NOMO-1 (cell line): ENCODE measurements around the gene MMP15.
"Not testable (repeated sequence)": the region's sequence is repeated elsewhere in the genome, so short reads cannot be mapped to it uniquely, and the experiment has no call there.

ENCODE experiments used
- DNase-seq, 2 experiments: peaks; one replicate each; lab custom pipeline; 2025; ENCODE audit not compliant: unreplicated experiment in 2 of 2; lab: John Stamatoyannopoulos, UW

MMP15 gene

GRCh38 chr16:58047557-58048348, 22.2 kb downstream of the MMP15 start:
- no peak for DNase-seq

DNA sequence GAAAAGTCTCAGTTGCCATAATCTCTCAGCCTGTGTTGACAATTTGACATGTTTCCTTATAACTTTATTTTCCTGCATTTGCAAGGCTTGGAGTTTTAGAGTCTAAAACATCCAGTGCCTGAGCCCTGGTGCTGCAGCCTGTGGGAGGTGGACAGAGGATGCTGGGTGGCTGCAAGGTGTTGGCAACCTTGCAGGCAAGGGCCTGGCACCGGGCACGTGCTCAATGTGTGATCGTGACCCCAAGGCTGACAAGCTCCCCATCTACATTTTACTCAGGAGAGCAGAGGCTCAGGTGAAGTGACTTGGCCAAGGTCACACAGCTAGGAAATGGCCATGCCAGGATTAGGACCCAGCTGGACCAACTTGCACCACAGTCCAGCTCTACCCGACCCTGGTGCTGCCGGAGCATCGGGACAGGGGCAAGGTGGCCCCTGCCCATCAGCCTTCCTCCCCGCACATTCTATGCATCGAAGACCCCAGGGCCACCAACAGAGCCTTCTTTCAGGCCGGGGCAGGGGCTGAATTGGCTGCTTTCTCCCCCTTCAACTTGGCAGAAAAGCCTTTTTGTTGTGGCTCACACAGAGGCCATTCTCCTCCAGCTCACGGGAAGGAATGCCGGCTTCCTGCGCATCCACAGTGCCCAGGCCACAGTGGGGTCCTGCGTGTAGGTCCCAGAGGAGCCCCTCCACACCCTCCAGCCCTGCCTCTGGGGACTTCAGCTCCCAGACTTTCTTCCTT, 23.1 kb downstream of the MMP15 start:
- DNase-seq: no peak

DNA sequence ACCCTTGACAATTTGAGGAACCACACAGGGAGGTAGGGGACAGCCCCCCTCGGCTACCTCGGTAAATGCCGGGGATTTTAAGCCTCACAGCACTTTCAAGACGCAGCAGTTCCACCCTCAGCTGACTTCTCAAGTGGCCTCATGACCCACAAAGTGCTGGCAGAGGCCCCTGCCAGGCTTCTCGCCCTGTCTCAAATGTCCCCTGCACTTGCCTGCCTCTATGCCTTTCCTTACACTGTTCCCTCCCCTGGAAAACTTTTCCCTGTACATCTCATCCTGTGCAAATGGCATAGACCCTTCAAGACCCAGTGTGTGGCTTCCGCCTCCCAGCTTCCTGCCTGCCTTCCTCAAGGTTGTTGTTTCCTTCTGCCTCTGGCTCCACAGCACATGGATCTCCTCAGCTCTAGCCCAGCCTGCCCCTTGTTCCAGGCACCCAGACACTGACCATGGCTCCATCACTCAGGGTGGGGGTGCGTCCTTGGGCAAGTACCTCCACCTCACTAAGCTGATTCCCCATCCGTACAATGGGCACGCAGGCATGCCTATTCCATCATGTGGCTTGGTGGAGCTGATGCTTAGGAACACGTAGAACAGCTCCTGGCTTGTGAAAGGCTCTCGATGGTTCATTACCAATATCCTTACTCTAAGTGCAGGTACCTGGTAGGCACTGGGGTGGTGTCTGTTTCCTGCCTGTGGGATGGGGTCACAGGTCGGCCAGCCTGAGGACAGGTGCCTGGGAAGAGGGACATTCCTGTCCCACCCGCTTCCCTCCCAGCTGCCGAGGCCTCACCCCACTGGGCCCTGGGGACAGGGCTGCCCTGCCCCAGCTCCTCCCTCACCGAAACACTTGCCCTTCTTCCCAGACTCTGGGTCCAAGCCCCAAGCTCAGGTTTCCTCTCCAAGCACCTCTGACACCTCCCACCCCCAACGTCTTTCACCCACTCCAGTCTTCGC, 24.0 kb downstream of the MMP15 start:
- DNase-seq: no peak

- DNase-seq: no peak
These were observed 25.7 kb downstream of the MMP15 start for GRCh38 chr16:58051296-58051695.

DNA sequence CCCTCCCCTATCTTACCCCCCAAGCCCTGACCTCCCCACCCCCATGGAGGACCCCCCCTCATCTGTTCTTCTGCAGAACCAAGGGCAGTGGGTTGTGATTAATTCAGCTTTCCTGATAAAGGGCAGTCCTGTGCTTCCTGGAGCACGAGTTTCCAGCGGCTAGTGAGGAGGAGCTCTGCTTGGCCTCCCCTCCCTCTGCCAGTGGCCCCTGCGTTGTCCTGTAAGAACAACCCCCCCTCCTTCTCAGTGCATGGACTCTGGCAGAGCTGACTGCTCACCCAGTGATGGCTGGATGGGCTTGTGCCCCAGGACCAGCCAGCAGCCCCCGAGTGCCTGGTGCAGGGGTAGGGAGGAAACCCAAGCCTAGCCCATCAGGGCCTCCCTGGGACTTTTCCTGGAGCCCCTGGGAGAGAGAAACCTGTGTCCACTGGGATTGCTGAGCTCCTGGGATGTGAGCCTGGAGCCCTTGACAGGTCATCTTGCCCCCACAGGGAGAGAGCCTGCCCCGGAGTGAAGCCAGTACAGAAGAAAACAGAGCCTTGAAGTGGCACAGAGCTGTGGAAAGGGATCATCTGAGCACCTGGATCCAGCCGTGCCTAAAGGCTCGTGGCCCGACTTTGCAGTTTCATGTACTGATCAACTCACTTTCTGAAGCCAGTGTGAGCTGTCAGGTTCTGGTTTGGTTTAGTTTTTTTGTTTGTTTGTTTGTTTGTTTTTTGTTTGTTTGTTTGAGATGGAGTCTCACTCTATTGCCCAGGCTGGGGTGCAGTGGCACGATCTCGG, 26.5 kb downstream of the MMP15 start:
- no peak for DNase-seq

- no peak for DNase-seq
These were observed 28.1 kb downstream of the MMP15 start for GRCh38 chr16:58053682-58054005.

- peak in 1 of 2 experiments; percentile 51 for DNase-seq
These were observed 28.7 kb downstream of the MMP15 start for GRCh38 chr16:58054289-58054688.

- DNase-seq: no peak
These were observed 31.0 kb downstream of the MMP15 start for GRCh38 chr16:58056580-58056979.

DNA sequence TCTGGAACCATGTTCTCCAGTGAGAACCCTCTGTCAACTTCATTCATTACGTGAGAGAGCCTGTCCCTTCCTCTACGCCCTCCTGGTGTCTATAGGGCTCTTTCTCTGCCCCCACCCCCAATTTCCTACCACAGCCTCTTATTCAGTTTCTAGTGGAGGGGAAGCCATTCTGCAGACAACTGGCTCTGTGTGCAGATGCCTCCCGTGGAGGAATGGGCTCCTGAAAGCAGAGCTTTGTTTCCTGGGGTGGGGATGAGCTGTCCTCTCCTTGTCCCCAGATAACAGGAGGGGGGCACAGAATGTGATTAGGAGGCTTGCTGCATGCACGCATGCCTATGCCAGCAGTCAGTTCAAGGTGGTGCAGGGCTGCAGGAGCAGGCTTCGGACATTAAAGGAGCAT, 31.6 kb downstream of the MMP15 start:
- no peak for DNase-seq

GRCh38 chr16:58057784-58058183, 32.2 kb downstream of the MMP15 start:
- no peak for DNase-seq

DNA sequence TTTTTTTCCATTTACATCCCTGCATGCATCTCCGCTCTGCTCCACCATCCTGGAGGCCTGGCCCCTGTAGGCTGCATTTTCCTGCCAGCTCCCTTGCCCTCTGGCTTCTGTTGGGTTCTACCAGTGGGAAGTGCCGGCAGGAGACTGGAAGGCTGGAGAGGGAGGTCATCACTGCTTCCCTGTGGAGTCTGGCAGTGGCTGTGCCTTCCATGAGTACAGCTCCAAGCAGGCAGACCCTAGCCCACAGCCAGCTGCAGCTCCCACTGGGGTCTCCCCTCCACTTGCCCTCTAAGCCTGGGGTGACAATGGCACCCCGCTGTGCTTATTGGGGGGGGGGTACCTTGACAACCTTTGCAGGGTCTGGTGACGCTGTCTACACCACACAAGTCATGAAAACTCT, 37.3 kb downstream of the MMP15 start:
- DNase-seq: no peak

DNA sequence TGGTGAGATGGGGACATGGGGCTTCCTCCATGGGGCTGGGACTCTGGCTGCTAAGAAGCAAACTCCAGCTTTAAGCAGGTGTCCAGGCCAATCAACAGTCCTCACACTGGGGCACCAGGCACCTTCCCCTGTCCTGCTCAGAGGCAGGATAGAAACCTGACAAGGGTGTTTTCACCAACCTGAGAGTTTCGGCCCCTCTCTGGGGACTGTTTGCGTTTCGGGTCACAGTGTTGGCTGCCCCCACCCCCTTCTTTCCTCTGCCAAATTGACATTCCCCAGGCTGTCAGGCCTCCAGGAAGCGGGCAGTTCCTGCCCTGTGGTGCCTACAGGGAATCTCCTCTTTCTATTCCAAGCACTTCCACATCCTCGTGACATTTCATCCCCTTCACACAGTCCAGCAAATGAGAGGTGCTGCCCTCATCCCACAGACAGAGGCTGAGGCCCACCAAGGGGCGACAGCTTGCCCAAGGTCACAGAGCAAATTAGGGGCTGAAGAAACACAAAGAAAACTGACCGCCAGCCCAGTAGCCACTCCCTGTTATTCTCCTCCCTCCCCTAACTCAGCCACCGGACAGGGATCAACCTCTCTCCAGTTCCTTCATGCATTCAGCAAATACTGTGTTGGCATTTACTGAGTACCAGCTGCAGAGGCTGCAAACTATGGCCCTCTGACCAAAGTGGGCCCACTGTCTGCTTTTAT, 38.0 kb downstream of the MMP15 start:
- no peak for DNase-seq

DNA sequence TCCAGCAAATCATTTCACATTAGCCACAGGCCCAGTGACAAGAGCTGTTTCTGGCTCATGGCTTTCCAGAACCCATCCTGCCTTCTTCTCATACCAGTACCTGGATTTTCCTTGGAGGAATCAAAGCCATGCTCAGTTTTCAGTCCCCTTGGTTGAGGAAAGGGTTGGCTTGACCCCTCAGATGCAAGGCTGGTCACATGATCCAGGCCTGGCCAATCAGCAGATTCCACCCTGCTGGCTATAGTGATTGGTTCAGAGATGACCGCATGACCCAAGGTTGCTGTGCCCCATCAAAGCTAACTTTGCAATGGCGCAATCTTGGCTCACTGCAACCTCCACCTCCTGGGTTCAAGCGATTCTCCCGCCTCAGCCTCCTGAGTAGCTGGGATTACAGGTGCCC, 45.0 kb downstream of the MMP15 start:
- DNase-seq: no peak

DNA sequence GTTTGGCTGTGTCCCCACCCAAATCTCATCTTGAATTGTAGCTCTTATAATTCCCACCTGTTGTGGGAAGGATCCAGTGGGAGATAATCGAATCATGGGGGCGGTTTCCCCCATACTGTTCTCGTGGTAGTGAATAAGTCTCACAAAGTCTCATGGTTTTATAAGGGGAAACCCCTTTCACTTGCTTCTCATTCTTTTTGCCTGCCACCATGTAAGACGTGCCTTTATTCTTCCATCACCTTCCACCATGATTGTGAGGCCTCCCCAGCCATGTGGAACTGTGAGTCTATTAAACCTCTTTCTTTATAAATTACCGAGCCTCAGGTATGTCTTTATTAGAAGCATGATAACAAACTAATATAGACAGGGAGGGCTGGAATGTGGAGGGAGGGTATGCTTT, 46.6 kb downstream of the MMP15 start:
- DNase-seq: not testable (repeated sequence)

- DNase-seq: not testable (repeated sequence)
These were observed 47.5 kb downstream of the MMP15 start for GRCh38 chr16:58073086-58073485.

GRCh38 chr16:58074657-58075056, 49.1 kb downstream of the MMP15 start:
- DNase-seq: no peak

GRCh38 chr16:58076514-58076913, 51.0 kb downstream of the MMP15 start:
- DNase-seq: no peak

GRCh38 chr16:58077796-58078195, 52.2 kb downstream of the MMP15 start:
- DNase-seq: no peak

GRCh38 chr16:58080657-58081056, 55.1 kb downstream of the MMP15 start:
- DNase-seq: not testable (repeated sequence)

GRCh38 chr16:58082381-58082780, 56.8 kb downstream of the MMP15 start:
- DNase-seq: no peak
